Esophagus muscularis mucosa (tissue), 4 donors: ENCODE data around the gene SSR1. TPM values are rescaled to one million over a fixed set of nuclear protein-coding genes. Genes with fewer than 3 reads are reported as not detected.

Experiments
- DNase-seq: peaks from one replicate; pipeline ENCODE4 v3.0.0-alpha.2; 2017; ENCODE audit errors: extremely low spot score
- H3K27ac ChIP-seq, 4 donors: fragments of 200-600 bp; sonication (generic); replicated peaks in 1 of 4; 1 replicate in 3 of 4; 2 replicates in 1 of 4; pipeline ENCODE4 v1.5.1; 2016 to 2019; ENCODE audit warnings: mild to moderate bottlenecking in 1 of 4
- H3K27me3 ChIP-seq, 4 donors: fragments of 200-600 bp; sonication (generic); one replicate each; pipeline versions ENCODE4 v1.5.1 to v1.6.0; 2016 to 2019
- H3K36me3 ChIP-seq, 4 donors: fragments of 200-600 bp; sonication (generic); one replicate each; pipeline ENCODE4 v1.5.1; 2016 to 2019
- H3K4me1 ChIP-seq, 4 donors: fragments of 200-600 bp; sonication (generic); one replicate each; pipeline ENCODE4 v1.5.1; 2016 to 2019
- H3K4me3 ChIP-seq, 4 donors: fragments of 200-600 bp; sonication (generic); 1 replicate in 2 of 4; 2 replicates in 2 of 4; pipeline ENCODE4 v1.5.1; 2016 to 2019; ENCODE audit warnings: mild to moderate bottlenecking in 4 of 4, moderate library complexity in 1 of 4
- H3K9me3 ChIP-seq, 4 donors: fragments of 200-600 bp; sonication (generic); 1 replicate in 3 of 4; 2 replicates in 1 of 4; pipeline ENCODE4 v1.5.1; 2016 to 2019
- EP300 ChIP-seq: sonication (generic); formaldehyde crosslinking; IDR thresholded peaks from one replicate; pipeline ENCODE4 v1.6.1; 2017; ENCODE audit warnings: antibody characterized with exemption
- POLR2A ChIP-seq: fragments of 450-650 bp; IDR thresholded peaks from one replicate; pipeline ENCODE4 v1.6.1; 2017; ENCODE audit warnings: antibody characterized with exemption, moderate library complexity, mild to moderate bottlenecking, low read depth
- POLR2AphosphoS5 ChIP-seq, 2 donors: sonication (generic); formaldehyde crosslinking; IDR thresholded peaks; one replicate each; pipeline ENCODE4 v1.6.1; 2017; ENCODE audit warnings: antibody characterized with exemption in 2 of 2
- whole genome bisulfite sequencing: methylation state at CpG from one replicate; pipeline ENCODE4 v1.1.5; 2018; 5-methylcytosine and 5-hydroxymethylcytosine counted together
- intact Hi-C: fragments of 100-400 bp; cut with DNase I; formaldehyde crosslinking; loops from one replicate; pipeline ENCODE4 v1.15.1; 2023
- total RNA-seq, 4 donors: library from RNA; depleted of rRNA; stranded (reverse); fragments of >200 nt; gene quantifications; one replicate each; pipeline versions ENCODE4 v1.1.0 to v1.2.1, GENCODE V29; 2016
- TF ChIP-seq, protein P1 (sequence below), 3 experiments: fragments of 200-600 bp in 2 of 3; fragments of 450-650 bp in 1 of 3; sonication (generic) in 2 of 3; IDR thresholded peaks; one replicate each; pipeline ENCODE4 v1.5.1; 2017 to 2019; ENCODE audit warnings: antibody characterized with exemption in 3 of 3, mild to moderate bottlenecking in 2 of 3, moderate library complexity in 1 of 3

SSR1 gene
- total RNA-seq, 4 donors from 2014 or later = 29.5 to 41.3 (median 34.2) TPM

DNA sequence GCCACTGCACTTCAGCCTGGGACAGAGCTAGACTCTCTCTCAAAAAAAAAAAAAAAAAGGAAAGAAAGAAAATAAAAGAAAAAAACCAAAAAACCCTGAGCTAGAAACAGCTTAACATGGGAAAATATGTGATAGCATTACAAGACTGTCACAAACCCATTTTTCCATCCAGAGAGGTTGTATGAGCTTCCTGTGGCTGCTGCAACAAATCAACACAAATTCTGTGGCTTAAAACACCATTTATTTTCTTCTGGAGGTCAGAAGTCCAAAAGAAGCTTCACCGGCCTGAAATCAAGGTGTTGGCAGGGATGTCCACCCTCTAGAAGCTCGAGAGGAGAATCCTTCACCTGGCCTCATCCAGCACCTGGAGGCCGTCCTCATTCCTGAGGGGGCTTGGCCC, 21.7 kb upstream of the SSR1 start:
- Histone ChIP-seq H3K27ac (no peak overlapping the region), H3K9me3 (no peaks in the 10 kb centered on the region), H3K27me3 (no peaks in the 10 kb centered on the region), H3K4me3 (no peak overlapping the region), H3K36me3 (no peaks in the 10 kb centered on the region), H3K4me1 (no peaks in the 10 kb centered on the region)
- TF ChIP-seq EP300 (no peak), POLR2AphosphoS5 (IDR thresholded peaks at IDR 0.05) (no peak), POLR2A (no peak)
- TF ChIP-seq, protein P1, sequence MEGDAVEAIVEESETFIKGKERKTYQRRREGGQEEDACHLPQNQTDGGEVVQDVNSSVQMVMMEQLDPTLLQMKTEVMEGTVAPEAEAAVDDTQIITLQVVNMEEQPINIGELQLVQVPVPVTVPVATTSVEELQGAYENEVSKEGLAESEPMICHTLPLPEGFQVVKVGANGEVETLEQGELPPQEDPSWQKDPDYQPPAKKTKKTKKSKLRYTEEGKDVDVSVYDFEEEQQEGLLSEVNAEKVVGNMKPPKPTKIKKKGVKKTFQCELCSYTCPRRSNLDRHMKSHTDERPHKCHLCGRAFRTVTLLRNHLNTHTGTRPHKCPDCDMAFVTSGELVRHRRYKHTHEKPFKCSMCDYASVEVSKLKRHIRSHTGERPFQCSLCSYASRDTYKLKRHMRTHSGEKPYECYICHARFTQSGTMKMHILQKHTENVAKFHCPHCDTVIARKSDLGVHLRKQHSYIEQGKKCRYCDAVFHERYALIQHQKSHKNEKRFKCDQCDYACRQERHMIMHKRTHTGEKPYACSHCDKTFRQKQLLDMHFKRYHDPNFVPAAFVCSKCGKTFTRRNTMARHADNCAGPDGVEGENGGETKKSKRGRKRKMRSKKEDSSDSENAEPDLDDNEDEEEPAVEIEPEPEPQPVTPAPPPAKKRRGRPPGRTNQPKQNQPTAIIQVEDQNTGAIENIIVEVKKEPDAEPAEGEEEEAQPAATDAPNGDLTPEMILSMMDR (IDR thresholded peaks at IDR 0.05) = no peak
- DNase-seq = no peak
- WGBS = 82% methylated on average over 3 of the region's 3 CpGs
- intact Hi-C loops = no loop called here

DNA sequence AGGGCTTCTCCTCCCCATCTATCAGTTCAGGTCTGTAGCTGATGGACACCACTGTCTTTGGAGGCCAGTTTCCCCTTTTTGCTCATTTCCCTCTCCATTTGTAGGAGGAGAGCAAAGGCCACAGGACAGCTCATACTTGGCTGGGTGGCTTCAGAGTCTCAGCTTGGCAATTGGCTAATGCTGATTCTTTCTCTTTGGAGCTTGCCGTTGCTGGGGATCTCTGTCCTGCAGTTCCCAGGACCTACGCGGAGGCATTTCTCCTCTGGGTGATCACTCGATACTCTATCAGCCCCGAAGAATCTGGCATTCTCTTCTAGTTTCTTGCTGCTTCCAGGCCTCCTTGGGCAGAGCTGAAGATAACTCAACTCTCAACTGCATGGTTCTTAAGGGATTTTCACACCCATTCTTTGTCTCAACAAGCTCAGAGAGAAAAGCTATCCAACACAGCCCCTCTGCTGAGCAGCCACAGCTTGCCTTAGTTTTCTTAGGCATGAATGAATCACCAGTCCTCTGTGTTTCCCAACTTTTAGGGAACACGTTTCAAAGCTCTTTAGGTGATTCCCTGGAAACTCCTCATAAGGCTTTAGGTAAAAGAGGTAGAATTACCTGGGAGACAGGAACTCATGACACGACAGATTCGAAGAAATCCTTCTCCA, 19.2 kb upstream of the SSR1 start:
- TF ChIP-seq POLR2AphosphoS5 (IDR thresholded peaks at IDR 0.05) = no peak
- TF ChIP-seq EP300 = no peak
- TF ChIP-seq, protein P1 (IDR thresholded peaks at IDR 0.05) = no peak
- no peak for TF ChIP-seq POLR2A
- H3K27ac ChIP-seq = no peak overlapping the region
- intact Hi-C loops = no loop called here
- peaks cover 0 to 5% (median 0%) of the 10 kb centered on the region in 4 donors for H3K27me3 ChIP-seq
- no peaks in the 10 kb centered on the region for H3K4me1 ChIP-seq
- no peaks in the 10 kb centered on the region for H3K9me3 ChIP-seq
- H3K36me3 ChIP-seq = no peaks in the 10 kb centered on the region
- WGBS = 81% methylated on average over 8 of the region's 8 CpGs
- H3K4me3 ChIP-seq = no peak overlapping the region
- no peak for DNase-seq

DNA sequence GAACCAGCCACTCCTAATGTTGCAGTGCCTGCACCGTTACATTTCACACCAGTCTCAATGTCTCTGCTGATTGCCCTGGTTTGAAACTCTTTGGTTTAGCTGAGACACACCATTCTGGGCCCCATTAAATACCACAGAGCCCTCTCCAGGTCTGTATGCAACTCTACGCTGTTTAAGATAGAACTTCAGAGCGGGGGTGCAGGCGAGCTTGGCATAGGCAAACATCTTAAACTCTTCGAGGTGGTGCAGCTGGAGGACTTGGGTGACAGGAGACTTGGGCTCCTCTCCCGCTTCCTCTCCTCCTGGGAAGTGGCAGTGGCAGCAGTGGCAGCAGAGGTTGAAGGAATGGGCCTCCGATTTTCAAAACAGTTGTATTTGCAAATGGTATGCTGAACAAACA, 18.5 kb upstream of the SSR1 start:
- H3K27ac ChIP-seq = no peak overlapping the region
- no peaks in the 10 kb centered on the region for H3K4me1 ChIP-seq
- H3K36me3 ChIP-seq = no peaks in the 10 kb centered on the region
- H3K4me3 ChIP-seq = no peak overlapping the region
- 90% methylated on average over 7 of the region's 7 CpGs for WGBS
- TF ChIP-seq, protein P1 (IDR thresholded peaks at IDR 0.05) = no peak
- TF ChIP-seq EP300 (no peak), POLR2A (no peak), POLR2AphosphoS5 (IDR thresholded peaks at IDR 0.05) (no peak)
- intact Hi-C loops = no loop called here
- no peak for DNase-seq
- no peaks in the 10 kb centered on the region for H3K9me3 ChIP-seq
- peaks cover 0 to 5% (median 0%) of the 10 kb centered on the region in 4 donors for H3K27me3 ChIP-seq

DNA sequence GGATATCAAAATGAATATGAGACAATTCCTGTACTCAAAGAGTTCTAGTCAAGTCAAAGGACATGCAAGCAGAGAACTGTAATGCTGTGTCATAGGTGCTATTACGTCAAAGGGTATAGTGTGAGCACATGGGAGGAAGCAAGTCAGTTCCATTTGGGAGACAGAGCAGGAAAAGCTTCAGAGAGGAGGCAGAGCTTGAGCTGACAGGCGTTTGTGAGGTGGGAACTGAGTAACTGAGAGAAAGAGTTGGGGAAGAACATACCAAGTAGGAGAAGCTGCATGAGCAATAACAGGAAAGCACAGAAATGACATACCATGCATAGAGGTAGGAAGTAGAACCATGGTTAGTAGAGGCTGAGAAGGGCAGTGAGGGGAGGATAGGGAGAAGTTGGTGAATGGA, 15.2 kb upstream of the SSR1 start:
- intact Hi-C loops = no loop called here
- DNase-seq = no peak
- no peaks in the 10 kb centered on the region for H3K36me3 ChIP-seq
- WGBS = 49% methylated on average over 2 of the region's 2 CpGs
- H3K27me3 ChIP-seq = peaks cover 0 to 12% (median 0%) of the 10 kb centered on the region in 4 donors
- H3K4me1 ChIP-seq = no peaks in the 10 kb centered on the region
- H3K4me3 ChIP-seq = no peak overlapping the region
- TF ChIP-seq EP300 = no peak
- no peak for TF ChIP-seq POLR2AphosphoS5 (IDR thresholded peaks at IDR 0.05)
- TF ChIP-seq POLR2A = no peak
- TF ChIP-seq, protein P1 (IDR thresholded peaks at IDR 0.05) = no peak
- H3K27ac ChIP-seq = no peak overlapping the region
- H3K9me3 ChIP-seq = no peaks in the 10 kb centered on the region

DNA sequence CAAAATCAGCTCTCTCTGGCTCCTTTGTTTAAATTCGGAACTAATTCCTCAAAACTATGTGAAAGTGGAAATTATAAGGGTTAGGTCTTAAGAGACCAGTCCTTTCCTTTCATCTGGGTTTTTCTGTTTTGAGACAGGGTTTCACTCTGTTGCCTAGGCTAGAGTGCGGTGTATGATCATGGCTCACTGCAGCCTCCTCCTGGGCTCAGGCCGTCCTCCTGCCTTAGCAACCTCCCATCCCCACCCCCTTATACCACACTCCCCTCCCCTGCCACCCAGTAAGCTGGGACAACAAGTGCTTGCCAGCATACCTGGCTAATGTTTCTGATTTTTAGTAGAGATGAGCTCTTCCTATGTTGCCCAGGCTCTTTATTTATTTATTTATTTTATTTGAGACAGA, 12.8 kb upstream of the SSR1 start:
- Histone ChIP-seq H3K27ac (no peak overlapping the region), H3K27me3 (peaks cover 0 to 12% (median 0%) of the 10 kb centered on the region in 4 donors), H3K4me3 (no peak overlapping the region), H3K36me3 (no peaks in the 10 kb centered on the region), H3K4me1 (no peaks in the 10 kb centered on the region), H3K9me3 (no peaks in the 10 kb centered on the region)
- TF ChIP-seq POLR2AphosphoS5 (IDR thresholded peaks at IDR 0.05) (no peak), POLR2A (no peak), EP300 (no peak)
- TF ChIP-seq, protein P1 (IDR thresholded peaks at IDR 0.05) = no peak
- intact Hi-C loops = no loop called here
- no peak for DNase-seq
- 76% methylated on average over 3 of the region's 3 CpGs for WGBS
